ENCODE measurements around the gene PARN.
A peak's percentile ranks its signal among the peaks of the same experiment; 100 is the strongest.
"Not testable (repeated sequence)": the region's sequence is repeated elsewhere in the genome, so short reads cannot be mapped to it uniquely, and the experiment has no call there.

Gene PARN

DNA sequence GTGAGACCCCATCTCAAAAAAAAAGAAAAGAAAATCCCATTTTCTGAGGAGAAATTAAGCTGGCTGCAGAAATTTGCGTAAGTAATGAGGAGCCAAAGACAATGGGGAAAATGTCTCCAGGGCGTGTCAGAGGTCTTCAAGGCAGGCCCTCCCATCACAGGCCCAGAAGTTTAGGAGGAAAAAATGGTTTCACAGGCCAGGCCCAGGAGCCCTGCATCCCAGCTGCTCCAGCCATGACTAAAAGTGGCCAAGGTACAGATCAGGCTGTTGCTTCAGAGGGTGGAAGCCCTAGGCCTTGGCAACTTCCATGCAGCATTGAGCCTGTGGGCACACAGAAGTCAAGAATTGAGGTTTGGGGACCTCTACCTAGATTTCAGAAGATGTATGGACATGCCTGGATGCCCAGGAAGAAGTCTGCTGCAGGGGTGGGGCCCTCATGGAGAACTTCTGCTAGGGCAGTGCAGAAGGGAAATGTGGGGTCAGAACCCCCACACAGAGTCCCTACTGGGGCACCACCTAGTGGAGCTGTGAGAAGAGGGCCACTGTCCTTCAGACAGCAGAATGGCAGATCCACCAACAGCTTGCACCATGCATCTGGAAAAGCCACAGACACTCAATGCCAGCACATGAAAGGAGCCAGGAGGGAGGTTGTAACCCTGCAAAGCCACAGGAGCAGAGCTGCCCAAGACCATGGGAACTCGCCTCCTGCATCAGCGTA, 55.2 kb downstream of the PARN start:
- DNase-seq (ENCODE audit: low read depth), result not testable (repeated sequence)

DNA sequence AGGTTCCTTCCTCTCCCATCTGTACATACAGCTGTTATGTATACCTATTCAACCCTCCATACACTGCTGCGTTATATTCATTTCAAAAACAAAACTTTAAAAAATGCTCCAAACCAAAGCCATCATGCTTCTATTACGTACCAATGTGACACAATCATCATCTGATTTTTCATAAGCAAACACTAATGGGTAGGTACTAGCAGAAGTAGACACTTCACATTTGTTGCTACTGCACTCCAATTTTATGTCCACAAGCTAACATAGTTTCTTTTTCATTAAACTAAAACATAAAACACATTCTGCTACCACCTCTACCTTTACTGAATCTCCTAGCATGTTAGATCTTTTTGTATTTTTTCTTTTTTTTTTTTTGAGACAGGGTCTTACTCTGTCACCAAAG, 57.5 kb downstream of the PARN start:
- DNase-seq (ENCODE audit: low read depth), result no peak

DNA sequence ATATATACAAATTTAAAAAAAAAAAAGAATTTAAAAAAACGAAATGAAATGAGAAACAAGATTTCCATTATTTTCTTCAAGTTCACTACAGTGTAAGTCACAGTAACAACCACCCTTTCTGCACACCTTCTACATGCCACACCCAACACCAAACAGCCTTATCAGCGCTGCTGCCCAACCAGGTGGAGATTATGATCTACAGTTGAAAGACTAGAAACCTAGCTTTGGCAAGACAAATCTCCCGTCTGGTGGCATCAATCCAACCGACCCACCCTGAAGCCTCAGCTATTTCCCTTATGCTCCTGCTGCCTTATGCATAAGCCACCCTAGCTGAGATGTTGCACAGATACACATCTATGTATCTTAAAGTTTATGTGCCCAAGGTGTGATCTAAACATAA, 60.8 kb downstream of the PARN start:
- no peak for DNase-seq (ENCODE audit: low read depth)

DNA sequence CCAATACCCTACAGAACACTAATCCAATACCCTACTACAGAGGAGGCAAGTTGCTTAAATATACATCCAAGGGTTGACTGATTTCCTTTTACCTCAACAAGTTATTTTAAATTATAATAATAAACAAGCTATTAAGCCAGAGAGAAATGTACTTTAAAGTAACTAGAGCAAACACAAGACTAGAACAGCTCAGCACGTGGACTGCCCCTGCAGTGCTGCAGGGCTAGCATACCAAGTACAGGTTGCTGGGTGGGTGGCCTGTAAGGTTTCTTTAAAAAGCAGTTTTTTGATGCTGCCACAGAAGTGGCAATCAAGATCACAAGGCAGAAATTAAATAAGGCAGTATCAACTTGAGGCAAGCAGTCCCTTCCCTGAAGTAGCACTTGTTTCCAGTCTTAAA, 63.5 kb downstream of the PARN start:
- DNase-seq (ENCODE audit: low read depth), result no peak

DNA sequence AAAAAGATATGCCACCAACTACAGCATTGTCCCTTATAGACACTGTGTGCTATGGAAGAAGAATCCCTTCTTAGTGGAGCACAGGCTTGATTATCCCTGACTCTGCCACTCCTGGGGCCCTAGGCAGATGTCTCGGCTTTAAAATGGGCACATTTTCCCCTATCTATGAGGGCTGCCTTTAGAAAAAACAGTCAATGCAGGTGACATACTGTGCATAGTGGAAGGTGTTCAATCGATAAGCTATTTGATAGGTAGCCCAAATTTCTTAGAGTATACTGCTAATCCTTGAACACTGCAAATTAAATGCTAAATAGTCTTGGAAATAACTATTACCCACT, 64.4 kb downstream of the PARN start:
- no peak for DNase-seq (ENCODE audit: low read depth)

DNA sequence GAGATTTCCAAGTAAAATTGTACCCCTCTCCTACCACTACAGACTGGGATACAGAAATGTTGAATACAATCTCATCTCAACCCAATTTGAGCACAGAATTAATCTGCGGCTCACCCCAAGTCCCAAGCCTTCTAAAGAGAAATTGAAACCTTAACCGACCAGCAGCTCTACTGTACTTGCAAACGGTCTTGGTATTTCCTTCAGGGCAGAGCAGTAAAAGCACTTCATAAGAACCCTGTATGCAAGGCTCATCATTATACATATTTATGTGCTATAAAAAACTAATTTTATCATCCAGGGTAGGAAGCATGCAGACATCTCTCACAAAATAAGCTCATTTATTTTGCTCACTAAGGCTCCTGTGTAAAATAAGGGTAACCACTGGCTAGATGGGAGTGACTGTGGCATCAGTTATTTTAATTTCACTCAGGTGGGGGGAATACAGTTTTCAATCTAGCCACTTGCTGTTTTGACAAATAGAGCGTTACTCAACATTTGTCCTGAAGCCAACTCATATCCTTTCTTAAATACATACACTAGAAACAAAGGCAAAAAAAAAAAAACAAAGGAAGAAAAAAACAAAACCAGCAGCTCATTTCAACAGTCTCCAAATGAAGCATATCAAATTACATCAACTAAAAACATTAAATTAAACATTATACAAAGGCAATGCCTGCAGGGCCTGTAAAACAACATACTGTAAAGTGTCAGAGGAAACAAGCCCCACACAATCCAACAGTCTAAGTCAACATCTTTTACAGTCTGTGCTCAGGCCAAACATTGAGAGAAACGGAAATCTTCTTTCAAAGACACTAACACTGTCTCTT, 65.0 kb downstream of the PARN start:
- peak; percentile 70 for DNase-seq (ENCODE audit: low read depth)

DNA sequence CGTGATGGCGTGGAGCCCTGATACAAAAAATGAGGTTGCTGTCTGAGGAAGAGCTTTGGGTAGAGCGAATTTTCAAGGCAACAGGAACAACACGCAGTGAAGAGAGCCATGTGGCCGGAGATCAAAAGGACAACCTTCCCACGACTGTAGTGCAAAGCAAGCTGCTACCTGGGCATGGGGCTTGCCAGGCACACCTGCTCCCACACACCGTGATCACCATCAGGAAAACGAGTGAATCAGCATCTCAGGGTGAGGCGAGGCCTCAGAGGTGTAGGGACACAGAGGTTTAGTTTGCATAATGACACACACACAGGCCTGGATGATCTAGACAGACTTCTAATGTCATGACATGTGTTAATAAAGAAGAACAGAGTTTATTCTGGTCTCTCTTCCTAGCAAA, 65.7 kb downstream of the PARN start:
- no peak for DNase-seq (ENCODE audit: low read depth)

DNA sequence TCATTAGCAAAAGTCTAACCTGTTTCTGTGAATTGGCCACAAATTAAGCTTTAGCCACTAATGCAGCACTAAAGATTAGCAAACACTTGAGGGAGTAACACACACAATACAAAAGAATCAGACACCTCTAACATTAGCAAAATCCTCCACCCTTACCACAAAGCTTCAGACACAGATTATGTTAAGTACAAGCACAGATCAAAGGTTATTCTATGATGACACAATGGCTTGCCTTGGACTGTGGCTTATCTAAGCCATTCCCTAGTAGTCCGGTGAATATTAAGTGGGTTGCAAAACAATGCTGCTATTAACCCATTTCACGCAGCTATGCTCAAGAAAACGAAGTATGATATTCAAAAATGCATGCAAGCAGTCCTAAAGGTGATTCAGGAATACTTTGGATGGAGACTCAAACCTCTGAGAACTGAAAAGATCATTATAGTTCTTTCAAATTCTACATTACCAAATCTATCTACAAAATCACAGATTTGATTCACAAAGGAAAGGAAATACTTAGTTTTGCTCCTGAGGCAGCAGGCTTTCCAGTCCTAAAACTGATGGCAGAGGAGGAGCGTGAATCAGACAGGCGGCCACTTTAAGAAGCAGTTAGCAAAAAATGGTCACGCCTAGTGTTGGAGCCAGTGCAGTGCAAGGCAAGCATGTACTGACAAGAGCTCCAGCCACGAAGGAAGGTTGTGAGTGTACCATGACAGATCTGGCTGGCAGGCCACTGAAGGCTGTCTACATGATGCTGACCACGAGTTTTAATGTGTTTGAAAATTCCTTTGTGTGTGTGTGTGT, 67.2 kb downstream of the PARN start:
- peak; percentile 52 for DNase-seq (ENCODE audit: low read depth)

DNA sequence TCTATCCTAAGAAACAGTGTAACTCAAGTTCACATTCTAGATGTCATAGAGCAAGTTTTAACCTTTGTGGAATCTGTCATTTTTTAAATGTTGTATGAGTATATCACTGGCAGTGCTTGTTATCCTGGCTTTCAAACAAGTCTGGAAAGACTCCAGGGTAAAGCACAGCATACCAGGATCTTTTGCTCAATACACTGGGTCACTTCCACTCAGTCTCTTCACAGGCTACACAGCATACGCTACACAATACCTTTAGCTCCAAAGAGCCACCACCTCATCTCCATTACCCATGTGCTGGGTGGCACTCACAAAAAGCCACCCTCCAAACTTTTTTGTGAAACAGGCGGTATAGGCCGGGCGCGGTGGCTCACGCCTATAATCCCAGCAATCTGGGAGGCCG, 69.5 kb downstream of the PARN start:
- peak; percentile 39 for DNase-seq (ENCODE audit: low read depth)

DNA sequence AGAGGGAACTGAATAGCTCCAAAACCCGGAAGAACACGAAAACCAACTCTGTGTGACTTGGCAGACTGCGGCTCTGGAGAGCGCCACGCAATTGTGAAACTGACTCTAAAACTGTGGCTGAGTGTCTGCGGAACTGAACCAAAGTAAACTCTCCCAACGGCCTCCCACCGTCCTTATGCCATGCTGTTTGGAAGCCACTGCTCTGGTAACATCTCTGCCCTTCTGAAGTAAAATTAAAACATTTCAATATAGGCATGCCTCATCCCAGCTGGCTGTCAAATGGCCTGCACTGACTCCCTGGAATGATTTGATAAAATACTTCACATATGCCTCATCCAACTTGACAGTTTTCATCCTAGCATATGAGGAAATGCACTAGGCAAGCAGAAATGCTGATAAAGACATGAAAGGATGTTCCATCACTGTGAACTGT, 70.2 kb downstream of the PARN start:
- DNase-seq (ENCODE audit: low read depth), result peak; percentile 65

DNA sequence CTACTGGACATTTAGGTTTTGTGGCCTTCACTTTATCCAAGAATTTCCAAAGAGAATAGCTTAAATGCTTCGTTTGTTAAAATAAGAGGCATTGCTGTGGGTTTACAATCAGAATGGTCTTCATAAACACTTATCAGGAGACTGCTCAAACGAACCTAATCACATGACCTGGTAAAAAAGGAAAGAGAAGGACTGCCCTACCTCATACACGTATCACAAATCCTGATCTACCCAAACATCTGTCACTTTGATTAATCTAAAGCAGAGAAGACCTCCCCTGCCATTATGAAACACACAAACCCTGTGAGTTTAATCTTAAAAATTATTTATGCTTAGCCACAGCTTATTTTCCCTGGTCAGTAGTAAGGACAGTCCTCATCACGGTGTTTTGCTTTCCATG, 76.6 kb downstream of the PARN start:
- DNase-seq (ENCODE audit: low read depth), result no peak

DNA sequence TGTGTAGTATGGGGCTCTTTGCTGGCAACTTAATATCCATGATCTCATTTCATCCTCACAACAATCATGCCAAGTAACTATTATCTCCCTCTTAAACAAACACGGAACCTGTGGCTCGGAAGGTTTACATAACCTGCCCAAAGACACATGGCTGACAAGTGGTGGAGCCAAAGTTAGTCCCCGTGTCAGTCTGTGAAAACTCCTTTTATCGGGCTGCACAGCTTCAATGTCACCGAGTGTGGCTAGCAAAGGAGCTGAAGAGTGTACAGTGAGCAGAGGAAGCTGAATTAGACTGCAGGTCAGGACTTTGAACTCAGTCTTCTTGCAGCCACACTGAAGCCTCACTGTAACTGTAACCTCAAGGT, 80.3 kb downstream of the PARN start:
- no peak for DNase-seq (ENCODE audit: low read depth)

DNA sequence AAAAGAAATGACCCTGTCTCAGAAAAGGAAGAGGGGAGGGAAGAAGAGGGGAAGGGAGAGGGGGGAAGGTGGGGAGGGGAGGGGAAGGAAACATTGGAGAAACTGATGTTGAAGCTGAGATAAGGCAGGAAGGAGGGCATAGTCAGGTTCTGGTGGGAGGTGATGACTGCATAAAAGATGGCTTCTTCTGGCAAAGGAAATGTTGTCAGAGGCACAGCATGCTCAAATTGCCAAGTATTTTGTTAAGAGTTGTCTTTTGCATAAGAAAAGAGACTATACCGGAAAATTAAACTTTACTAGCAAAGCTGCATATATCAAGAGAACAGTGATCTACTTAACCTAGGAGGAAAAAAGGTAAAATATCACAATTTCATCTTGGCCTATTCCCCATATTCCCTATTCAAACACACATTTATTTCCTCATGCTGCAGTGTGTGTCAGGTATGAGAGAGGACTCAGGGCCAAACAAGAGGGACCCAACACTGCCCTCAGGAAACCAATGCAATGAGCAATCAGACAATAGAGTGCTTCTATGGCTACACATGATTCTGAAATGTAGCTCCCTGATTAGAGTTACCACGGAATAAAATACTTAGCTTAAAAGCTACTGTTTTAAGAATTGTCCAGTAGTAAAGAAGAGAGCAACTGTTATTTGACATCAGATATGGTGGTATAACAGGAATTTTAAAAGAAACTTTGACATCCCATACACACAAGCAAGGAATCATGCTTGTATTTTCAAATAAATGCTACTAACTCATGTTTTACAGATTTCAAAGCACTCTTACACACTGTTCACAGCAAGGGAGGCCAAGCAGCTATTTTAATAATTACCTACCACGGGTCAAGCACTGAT, 80.9 kb downstream of the PARN start:
- no peak for DNase-seq (ENCODE audit: low read depth)

DNA sequence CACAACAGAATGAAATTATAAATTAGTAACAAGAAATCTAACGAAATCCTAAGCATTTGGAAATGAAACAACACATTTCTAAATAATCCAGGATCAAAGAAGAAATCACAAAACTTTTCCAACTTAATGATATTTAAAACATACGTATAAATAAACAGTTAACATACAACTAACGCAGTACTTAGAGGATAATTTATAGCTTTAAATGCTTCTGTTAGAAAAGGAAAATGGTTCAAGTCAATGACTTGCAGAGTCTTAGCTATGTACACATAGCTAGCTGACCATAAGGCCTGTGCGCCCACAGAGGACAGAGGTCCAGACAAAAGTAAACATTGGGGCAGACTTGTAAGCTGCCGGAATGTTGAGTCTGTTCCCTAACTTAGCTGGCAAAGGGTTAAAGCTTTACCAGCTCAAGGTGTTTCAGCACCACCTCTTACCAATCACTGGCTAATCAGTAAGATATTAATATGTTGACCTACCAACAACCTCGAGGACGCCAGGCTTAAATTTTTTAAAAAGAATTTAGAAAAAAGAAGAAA, 84.6 kb downstream of the PARN start:
- DNase-seq (ENCODE audit: low read depth), result no peak

DNA sequence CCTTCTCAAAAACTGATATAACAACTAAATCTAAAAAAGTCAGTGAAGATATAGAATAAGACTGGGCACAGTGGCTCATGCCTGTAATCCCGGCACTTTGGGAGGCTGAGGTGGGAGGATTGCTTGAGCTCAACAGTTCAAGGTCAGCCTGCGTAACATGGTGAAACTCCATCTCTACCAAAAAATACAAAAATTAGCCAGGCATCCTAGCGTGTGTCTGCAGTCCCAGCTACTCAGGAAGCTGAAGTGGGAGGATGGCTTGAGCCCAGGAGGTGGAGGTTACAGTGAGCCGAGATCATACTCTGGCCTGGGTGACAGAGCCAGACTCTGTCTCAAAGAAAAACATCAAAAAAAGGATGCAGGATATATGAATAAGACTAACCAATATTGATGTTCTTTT, 85.2 kb downstream of the PARN start:
- not testable (repeated sequence) for DNase-seq (ENCODE audit: low read depth)

DNA sequence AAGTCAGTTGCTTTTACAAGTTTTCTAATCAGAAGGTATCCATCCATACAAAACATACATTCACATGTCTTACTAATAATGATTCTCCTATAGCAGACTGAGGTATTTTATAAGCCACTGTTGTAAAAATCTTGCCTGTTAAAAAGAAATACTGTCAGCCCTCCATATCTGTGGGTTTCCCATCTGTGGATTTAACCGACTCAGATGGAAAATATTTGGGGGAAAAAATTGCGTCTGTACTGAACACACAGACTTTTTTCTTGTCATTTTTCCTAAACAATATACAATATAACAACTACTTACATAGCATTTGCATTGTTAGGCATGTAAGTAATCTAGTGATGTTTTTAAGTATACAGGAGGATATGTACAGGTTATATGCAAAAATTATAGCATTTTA, 90.4 kb downstream of the PARN start:
- DNase-seq (ENCODE audit: low read depth), result no peak

DNA sequence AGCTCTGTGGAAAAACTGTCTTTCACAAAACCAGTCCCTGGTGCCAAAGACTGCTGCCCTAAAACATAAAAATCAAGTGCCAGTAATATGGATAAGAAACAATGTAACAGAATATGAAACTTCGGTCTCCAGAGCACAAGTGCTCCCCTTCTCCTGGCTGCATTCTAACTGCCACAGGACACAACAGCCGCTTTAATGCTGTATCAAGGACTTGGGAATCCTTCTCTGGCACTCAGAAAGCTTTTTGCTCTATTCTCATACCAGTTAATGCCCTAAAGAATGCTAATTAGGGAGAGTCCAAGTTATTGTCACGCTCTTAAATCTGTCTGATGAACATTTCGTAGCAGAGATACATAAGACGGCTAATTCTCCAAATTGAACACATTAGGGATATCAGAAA, 90.9 kb downstream of the PARN start:
- DNase-seq (ENCODE audit: low read depth), result no peak

DNA sequence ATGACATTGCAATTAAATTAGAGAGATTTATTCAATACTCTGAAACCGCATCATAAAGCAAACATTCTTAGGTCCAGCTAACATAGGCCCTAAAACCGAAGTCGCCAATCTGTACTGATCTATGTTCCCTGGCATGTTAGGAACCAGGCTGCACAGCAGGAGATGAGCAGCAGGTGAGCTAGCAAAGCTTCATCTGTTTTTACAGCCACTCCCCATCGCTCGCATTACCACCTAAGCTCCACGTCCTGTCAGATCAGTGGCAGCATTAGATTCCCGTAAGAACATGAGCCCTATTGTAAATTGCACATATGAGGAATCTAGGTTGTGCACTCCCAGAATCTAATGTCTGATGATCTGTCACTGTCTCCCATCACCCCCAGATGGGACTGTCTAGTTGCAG, 91.5 kb downstream of the PARN start:
- no peak for DNase-seq (ENCODE audit: low read depth)

DNA sequence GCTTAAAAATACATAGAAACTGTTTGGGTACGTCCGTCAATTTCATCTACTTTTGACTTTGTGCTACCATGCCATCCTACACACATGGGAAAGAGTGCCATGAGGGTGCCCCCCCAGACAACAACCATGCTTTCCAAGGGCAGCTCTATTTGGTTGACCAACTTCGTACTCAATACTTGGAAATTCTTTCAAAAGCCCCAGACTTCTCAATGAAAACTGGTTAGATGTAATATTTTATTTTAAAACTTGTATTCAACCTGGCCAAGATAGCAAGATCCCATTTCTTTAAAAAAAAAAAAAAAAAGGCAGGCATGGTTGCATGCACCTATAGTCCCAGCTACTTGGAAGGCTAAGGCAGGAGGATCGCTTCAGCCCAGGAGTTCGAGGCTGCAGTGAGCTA, 98.4 kb downstream of the PARN start:
- DNase-seq (ENCODE audit: low read depth), result no peak

DNA sequence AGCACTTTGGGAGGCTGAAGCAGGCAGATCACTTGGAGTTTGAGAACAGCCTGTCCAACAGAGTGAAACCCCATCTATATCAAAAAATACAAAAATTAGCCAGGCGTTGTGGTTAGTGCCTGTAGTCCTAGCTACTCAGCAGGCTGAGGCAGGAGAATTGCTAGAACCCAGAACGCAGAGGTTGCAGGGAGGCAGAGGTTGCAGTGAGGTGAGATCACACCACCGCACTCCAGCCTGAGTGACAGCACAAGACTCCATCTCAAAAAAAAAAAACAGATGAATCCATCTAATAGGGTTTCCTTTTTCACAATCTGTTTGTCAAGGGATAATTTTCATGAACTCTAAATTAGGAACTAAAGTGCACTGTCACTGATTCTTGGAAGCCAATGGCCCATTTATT, 99.0 kb downstream of the PARN start:
- DNase-seq (ENCODE audit: low read depth), result no peak

DNA sequence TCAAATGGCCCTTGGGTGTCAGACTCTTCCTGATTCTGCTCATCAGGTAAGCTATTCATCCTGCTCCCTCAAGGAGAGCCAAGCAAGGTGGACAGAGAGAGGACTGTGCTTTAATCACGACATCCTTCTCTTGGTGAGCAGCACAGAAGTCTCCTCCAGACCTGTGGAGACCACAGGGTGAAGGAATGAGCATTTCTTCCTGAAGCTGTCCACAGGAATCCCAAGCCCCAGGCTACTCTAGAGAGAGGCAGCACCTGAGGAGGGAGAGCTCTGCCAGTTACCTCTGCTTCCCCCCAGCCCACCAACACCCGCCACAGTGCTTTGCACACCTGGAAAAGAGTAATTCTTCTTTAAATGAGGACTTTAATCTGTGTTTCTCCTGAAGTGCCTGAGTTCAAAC, 100.0 kb downstream of the PARN start:
- DNase-seq (ENCODE audit: low read depth), result no peak
